NCI-H748 (cell line): ENCODE measurements around the gene KRTAP5-6.

Source experiments
- DNase-seq: peaks from one replicate; lab custom pipeline; 2025; ENCODE audit not compliant: unreplicated experiment; lab: John Stamatoyannopoulos, UW

KRTAP5-6 gene

DNA sequence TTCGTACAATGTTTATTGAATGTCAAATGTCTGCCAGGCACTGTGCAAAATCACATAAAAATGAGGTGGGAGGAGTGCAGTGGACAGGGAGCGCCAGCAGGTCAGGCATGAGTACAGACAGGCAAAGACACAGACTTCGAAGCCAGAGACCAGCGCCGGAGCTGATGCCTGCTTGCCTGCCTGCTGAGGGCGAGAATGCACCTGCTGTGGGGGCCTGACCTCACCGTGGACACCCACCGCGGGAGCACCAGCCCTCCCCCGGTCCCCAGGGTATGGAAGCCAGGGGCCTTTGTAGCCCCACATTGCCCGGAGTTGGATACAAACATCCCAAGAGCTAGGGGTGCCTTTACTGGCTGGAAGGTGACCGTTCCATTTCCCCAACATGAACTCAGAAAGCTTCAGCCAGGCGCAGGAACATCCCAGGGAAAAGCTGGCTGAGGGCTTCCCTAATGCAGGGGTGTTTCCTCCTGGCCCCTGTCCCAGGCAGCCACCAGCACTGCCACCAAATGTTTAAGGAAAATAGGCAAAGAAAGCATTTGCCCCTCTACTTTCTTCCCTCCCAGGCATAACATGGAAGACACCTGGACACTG is 35.5 kb downstream of the KRTAP5-6 start:
- DNase-seq = no peak

DNA sequence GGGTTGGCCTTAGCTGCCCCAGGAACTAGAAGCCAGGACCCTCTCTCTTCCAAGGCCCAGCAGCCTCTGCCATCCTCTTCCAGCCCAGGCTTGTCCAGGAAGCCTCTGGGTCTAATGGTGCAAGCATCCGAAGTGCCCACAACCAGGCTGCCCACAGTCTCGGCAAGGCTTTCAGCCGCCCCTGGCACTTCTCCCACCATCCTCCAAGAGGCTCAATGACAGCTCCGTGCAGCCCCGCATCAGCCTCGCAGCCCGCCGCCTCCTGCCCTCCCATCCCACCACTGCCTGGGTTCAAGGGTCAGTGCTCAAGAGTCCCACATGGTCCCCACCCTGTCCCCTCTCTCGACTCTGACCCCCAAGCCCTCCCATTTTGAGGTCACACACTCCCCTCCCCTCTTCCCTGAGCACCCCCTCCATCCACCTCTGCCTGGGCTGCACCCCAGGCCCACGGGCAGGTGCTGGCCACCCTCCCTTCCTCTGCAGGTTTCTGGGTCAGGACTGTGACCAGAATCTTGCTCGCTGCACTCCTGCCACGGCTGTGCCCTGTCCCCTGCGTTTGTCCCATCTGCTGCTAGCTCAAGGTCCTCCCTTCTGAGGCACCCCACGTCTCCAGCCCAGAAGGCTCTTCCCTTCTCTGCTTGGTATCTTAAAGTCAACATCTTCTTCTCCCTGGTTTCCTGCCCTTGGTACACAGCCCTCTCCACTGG is 36.2 kb downstream of the KRTAP5-6 start:
- no peak for DNase-seq

DNA sequence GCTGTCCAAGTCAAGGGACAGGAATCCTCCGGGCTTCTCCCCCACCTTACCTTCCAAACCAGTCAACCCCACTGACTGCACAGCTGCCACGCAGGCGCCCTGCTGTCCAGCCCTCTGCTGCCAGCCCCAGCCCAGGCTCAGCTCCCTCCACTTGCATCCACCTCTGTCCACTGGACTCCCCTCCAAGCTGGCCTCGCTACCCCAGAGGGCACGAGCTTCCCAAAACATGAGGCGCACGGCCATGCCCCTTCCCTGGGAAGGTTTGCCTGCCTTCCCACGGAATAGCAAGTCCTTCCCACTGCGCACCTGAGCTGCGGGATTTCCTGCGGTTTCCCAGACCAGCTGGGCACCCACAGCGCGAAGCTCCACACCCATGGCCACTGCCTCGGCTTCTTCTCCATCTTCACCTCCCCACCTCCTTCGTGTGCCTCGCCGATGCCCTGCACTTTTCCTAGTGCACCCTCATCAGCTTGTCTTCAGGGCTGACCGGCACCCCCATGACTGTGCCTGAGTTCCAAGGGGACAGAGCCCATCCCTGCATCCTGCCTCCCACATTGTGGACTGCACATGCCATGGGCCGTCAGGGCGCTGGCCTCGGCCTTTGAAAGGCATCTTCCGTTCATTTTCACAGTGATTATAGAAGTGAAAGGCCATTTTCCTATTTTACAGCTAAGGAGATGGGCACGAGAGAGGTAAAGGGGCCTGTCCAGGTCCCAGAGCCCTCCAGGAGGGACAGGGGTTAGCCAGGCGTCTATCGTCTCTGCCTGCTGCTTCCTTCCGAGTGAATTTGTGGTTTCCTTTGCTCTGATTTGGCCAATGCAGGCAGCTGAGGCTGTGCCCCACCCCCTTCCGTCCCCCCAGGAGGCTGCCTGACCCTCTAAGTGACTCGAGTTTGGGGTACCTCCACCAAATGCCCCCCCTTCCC is 37.0 kb downstream of the KRTAP5-6 start:
- DNase-seq = no peak

DNA sequence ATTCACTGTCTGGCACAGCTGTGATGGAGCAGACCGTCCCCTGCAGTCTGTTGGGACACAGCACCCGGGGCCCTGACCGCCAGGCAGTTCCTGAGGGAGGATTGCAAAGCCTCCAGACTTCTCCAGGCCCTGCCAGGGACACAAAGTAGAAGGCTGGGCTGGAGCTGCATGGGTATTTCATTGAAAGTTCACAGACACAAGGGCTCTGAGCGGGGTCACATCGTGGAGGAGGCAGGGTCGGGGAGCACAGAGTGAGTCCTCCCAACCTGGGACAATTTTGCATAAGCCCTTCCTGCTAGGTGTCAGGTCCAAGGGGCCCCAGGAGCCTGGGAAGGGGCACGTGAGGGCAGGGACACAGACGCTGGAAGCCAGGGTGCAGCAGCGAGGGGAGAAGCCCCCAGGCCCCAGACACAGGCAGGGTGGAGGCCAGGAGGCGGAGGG is 37.7 kb downstream of the KRTAP5-6 start:
- no peak for DNase-seq

DNA sequence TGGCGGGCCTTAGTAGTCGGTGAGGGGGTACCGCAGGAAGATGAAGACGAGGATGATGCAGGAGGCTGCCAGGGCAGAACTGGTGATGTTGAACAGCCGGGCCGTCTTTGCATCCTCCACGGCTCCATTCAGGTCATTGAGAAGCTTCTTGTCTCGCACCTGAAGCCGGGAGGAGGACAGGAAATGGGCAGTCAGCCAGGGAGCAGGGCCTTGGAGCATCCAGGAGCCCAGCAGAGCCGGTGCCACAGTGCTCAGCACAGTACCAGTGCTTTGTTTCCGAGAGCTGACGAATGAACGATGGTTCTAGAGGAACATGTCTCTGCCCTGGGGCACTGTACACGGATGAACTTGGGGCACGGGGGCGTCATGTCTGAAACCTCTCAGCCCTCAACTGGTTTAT is 38.3 kb downstream of the KRTAP5-6 start:
- DNase-seq = no peak

DNA sequence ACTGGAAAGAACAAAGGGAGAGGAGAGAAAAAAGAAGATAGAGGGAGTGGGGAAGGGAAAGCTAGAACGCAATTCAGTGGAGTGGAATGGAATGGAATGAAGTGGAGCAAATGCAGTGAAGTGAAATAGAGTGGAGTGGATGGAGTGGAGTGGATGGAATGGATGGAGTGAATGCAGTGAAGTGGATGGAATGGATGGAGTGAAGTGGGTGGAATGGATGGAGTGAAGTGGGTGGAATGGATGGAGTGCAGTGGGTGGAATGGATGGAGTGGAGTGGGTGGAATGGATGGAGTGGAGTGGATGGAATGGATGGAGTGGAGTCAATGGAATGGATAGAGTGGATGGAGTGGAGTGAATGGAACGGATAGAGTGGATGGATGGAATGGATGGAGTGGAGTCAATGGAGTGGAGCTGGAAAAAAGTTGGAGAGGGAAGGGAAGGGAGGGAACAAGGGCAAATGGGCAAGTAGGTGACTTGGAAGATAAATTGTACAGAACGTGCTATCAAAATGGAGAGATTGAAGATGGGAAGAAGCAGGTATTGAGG is 39.5 kb downstream of the KRTAP5-6 start:
- DNase-seq = no peak

DNA sequence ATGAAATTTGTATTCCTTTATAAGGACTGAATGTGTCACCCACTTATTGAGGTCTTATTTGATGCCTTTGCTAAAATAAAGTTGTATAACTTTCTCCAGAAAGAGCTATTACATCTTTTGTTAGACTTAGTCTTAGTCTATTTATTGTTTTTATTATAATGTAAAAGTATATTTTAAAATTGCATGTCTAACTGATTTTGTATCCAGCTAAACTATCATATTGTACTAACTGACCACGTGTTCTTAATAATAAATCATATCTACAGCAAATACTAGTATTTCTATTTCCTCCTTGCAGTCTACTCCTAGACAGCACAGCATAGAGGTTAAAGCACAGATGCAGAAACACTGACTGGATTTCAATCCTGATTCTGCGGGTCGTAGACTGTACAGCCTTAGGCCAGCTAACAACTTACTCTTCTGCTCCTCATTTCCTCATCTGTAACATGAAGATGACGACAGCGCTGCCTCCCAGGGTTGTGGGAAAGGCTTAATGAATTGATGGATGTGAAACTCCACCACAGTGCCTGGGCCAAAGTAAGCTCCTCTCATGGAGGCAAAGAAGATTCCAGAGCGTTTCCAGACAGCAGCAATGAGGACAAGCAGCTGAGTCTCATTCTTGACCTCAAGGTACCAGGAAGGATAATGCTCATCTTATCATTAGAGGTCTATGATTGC is 40.2 kb downstream of the KRTAP5-6 start:
- no peak for DNase-seq

DNA sequence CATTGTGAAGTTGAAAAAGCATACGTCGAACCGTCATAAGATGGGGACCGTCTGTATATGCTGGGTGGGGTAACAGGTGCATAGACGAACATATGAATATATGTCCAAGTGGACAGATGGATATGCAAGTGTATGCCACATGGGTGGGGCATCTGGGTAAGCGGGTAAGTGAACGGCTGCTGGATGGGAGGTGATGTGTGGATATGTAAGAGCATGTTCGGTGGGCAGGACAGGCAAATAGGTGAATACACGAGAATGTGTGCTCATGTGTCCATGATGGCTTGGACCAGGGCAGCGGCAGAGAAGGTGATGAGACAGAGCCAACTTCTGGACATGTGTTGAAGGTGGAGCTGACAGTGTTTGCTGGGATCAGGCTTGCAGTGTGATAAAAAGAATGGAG is 41.4 kb downstream of the KRTAP5-6 start:
- DNase-seq = no peak

DNA sequence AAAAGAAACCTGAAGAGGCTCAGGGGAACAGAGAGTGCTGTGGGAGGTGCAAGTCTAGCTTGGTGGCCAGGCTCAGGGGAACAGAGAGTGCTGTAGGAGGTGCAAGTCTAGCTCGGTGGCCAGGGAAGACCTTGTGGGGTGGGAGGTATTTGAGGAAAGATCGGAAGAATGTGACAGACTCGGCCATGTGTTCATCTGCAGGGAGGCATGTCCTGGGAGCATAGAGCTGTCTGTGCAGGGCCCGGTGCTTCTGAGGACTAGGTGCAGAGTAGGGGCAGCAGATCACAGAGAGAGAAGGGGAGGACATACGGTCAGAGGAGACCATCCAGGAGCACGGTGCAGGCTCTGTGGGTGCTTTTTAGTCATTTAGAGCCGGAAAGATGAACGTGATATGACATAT is 42.6 kb downstream of the KRTAP5-6 start:
- no peak for DNase-seq

DNA sequence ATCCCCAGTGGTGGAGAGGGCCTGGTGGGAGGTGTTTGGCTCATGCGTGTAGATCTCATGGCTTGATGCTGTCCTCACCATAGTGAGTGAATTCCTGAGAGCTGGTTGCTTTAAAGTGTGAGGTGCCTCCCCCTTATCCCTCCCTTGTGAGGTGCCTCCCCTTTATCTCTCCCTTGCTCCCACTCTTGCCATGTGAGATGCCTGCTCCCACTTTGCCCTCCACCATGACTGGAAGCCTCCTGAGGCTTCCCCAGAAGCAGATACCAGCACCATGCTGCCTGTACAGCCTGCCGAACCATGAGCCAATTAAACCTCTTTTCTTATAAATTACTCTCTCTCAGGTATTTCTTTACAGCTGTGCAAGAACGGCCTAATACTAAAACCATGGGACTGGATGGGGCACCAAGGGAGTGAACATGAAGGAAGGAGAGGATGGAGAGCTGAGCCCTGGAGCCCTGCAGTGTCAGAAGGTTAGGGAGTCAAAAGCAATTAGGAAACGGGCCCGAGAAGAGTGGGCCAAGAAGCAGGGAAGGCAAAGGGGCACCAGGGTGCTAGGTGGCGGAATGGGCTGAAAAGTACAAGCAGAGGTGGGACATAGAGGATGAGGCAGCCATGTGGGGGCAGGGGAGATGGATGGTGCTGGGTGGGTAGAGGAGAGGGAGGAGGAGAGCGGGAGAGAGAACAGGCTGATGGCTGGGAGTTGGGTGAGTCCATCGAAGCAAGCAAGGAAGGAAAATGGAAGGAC is 44.0 kb downstream of the KRTAP5-6 start:
- no peak for DNase-seq

DNA sequence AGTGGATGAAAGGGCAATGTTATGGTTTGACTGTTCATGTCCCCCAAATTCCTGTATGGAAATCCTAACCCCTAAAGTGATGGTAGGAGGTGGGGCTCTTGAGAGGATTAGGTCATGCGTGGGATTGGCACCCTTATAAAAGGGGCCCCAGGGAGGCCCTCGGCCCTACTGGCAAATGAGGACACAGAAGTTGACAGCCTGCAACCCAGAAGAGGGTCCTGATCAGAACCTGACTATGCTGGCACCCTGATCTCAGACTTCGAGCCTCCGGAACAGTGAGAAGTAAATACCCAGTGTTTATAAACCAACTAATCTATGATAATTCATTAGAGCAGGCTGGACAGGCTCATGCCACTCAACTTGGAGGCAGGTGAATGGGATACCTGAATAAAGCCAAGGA is 44.7 kb downstream of the KRTAP5-6 start:
- DNase-seq = no peak

DNA sequence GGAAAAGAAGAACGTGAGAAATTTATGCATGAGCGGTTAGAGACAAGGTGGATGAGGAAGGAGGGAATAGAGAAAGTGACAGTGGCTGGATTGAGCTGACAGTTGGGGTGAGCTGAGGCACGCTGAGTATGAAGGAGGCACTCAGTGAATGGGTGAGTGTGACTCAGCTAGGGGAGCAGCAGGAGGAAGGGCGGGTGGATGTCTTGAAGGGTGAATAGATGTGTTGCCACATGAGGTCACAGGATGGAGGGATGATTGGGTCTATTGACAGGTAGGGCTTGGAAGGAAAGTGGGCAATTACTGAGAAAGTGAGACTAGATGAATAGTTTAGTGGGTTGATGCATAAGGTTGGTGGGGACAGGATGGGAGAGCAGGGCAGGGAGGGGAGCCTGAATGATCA is 45.4 kb downstream of the KRTAP5-6 start:
- DNase-seq = no peak

DNA sequence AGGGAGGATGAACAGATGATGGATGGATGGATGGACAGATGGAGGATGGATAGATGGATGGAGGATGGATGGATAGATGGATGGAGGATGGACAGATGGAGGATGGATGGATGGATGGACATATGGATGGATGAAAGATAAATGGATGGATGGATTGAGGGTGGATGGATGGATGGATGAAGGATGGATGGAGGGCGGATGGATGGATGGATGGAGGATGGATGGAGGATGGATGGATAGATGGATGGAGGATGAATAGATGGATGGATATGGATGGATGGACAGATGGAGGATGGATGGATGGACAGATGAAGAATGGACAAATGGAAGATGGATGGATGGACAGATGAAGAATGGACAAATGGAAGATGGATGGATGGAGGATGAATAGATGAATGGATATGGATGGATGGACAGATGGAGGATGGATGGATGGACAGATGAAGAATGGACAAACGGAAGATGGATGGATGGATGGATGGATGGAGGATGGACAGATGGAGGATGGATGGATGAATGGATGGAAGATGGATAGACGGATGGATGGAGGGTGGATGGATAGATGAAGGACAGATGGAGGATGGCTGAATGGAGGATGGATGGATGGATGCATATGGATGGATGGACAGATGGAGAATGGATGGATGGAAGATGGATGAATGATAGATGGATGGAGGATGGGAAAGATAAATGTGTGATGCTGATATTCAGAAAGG is 46.0 kb downstream of the KRTAP5-6 start:
- DNase-seq = no peak

DNA sequence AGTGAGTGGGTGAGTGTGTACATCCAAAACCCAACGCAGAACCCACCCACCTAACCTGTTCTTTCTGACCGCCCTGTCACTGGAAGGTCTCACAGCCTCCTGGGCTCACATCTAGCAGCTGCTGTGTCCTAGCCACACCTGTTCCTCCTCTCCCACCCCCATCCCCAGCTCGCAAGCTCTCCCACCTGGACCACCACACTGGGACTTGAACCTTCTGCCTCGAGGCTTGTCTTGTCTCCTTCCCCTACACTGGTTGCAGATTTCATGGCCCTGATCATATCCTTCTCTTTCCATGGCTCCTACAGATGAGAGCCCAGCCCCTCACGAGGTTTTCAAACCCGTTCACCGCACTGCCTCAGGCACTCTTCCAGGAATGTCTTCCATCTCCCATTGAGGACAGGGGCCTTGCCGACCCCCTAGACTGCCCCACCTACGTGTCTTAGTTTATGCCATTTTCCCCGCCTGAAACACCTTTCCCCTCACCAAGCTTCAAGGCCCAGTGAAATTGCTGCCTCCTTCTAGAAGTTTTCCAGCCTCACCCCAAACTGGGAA is 46.7 kb downstream of the KRTAP5-6 start:
- no peak for DNase-seq

DNA sequence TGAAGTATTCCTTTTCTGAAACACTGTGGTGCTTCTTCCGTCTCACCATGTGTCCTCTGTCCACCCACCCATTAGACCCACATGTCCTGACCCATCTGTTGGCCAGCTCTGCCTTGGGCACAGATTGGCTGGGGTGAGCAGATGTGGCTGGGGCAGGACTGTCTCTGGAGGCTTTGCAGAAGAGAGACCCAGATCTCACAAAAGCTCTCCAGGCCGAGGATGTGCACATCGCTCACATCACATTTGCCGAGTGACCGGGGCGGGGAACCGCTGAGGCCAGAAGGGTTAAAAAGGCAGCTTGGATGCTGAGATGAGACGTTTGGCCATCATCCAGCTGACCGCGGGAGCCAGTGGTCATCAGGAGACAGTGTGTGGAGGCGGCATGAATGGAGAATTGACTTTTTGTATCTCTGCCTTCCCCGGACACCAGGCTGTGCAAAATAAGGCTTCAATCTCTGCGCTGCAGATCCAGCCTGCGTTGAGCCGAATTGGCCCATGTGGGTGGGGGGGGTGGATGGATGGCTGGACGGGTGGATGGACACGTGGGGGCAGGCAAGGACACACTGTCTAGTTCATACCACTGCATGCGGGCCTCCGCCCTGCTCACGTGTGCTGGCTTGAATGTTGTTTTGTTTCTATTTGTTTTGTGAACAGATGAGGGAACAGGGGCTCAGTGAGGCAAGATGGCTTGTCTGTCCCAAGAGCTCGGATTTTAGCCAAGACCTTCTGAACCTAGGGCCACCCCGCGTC is 47.3 kb downstream of the KRTAP5-6 start:
- no peak for DNase-seq

DNA sequence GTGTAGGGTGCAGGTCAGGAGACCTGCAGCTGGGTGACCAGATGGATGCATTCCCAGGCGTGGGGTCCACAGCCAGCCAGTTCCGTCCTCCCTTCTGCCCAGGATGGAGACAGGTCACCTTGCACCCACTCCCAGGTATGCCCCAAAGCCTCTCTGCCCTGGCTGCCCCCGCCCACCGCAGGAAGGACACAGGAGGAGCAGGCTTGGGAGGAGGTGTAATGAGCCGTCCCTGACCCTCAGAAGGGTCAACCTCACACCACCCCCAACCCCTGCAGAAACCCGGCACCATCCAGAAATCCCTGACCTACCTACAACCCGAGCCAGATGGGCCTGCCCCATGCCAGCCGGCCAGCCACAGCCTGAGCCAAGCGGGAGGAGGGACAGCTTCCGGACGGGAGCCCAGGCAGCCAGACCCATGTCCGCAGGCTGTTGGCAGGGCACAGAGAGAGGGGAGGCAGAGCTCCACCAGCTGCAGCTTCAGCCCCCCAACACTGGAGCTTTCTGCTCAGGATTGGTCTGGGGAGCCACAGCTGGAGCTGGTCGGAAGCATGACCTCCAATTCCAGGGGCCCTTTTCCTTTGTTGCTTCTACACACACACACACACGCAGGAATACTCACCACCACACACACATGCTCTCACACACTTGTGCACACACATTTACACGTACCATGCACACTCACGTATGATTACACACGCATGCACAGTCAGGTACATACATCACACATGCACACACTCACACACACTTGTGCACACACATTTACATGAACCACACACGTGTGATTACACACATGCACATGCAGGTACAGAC is 48.1 kb downstream of the KRTAP5-6 start:
- DNase-seq = no peak

DNA sequence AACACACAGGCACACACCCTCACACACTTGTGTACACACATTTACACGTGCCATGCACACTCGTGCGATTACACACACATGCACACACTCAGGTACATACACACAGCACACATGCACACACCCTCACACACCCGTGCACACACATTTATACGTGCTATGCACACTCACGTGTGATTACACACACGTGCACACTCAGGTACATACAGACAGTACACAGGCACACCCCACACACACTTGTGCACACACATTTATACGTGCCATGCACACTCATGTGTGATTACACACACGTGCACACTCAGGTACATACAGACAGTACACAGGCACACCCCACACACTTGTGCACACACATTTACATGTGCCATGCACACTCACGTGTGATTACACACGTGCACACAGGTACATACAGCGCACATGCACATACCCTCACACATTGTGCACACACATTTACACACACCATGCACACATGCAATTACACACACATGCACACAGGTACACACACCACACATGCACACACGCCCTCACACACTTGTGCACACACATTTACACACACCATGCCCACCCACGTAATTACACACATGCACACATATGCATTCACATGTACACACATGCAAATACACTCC is 48.8 kb downstream of the KRTAP5-6 start:
- no peak for DNase-seq
